Stimulated activated effector memory CD8-positive, alpha-beta T cell treated with anti-CD3 and anti-CD28 coated beads, Interleukin-12 subunit alpha, Interleukin-12 subunit beta, amount 100 ng/mL, for 72 hours (primary cell): ENCODE data around the gene USH1G.

Source experiments
- ATAC-seq: fragments of 150-1000 bp; cut with Tn5 transposase; 2 replicates; pipeline ENCODE4 v1.10.0; 2021
- DNase-seq, 2 donors: peaks; one replicate each; pipeline ENCODE4 v3.0.0; 2021 to 2022; ENCODE audit warnings: low spot score in 2 of 2
- H3K27ac Mint-ChIP-seq: one replicate; pipeline ENCODE4 v1.8.0; 2022; ENCODE audit warnings: mild to moderate bottlenecking, mixed read lengths
- H3K36me3 Mint-ChIP-seq: one replicate; pipeline ENCODE4 v1.8.0; 2022; ENCODE audit warnings: mild to moderate bottlenecking, mixed read lengths
- H3K4me1 Mint-ChIP-seq: one replicate; pipeline ENCODE4 v1.8.0; 2022; ENCODE audit warnings: mixed read lengths
- H3K4me3 Mint-ChIP-seq: one replicate; pipeline ENCODE4 v1.8.0; 2022; ENCODE audit warnings: mild to moderate bottlenecking, mixed read lengths
- H3K9me3 Mint-ChIP-seq: one replicate; pipeline ENCODE4 v1.8.0; 2022; ENCODE audit warnings: mixed read lengths

The USH1G gene

DNA sequence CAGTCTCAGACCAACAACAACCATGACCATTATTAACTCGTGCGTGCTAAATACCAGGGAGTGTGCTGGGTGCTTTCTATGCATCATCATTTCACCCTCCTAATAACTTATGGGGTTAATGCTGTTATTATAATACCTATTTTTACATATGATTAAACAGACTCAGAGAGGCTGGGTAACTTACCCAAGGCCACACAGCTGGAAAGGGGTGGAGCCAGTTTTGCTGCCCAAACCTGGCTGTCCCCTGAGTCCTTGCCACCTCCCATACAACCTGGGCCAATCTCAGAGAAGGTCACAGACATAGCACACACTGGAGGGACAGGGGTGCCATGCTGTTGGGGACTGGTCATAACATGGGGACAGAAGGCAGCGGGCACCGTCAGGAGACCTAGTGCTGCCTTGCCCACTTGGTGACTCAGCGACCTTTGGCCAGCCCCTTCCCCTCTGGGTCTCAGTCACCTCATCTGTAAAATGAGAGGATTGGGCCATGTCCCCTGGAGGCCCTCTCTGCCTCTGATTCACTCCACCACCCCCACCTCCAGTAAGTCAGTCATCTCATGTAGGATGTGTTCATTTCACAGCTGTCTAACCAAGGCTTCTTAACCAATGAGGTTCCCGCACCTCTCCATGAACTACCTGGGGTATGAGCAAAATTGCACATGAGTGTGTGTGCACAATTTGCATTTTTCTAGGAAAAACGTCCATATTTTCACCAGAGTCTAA, 18.2 kb downstream of the USH1G start:
- H3K36me3 Mint-ChIP-seq, result no peaks in the 10 kb centered on the region
- no peaks in the 10 kb centered on the region for H3K9me3 Mint-ChIP-seq
- no peak for DNase-seq
- H3K4me1 Mint-ChIP-seq, result no peaks in the 10 kb centered on the region
- H3K27ac Mint-ChIP-seq, result no peak overlapping the region
- peak; percentile 67 for ATAC-seq
- H3K4me3 Mint-ChIP-seq, result no peak overlapping the region

DNA sequence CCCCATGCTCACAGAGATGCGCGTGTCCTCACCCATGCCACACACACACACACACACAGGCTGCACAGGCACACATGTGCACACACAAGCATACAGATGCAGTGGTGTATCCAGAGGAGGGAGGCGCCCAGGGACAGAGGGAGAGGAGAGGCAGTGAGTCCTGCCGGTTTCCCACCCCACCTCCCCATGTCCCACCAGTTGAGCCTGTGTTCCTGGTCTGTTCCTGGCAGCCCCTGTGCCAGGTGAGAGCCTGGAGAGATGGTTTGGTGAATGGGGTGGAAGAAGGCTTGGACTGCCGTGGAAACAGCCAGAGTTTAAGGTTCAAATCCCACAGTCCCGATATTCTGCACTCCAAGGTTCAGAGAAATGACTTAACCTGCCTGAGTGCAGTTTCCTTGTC, 19.4 kb downstream of the USH1G start:
- Mint-ChIP-seq H3K27ac (no peak overlapping the region), H3K4me1 (no peaks in the 10 kb centered on the region), H3K9me3 (no peaks in the 10 kb centered on the region), H3K36me3 (no peaks in the 10 kb centered on the region), H3K4me3 (no peak overlapping the region)
- no peak for ATAC-seq
- DNase-seq, result no peak

DNA sequence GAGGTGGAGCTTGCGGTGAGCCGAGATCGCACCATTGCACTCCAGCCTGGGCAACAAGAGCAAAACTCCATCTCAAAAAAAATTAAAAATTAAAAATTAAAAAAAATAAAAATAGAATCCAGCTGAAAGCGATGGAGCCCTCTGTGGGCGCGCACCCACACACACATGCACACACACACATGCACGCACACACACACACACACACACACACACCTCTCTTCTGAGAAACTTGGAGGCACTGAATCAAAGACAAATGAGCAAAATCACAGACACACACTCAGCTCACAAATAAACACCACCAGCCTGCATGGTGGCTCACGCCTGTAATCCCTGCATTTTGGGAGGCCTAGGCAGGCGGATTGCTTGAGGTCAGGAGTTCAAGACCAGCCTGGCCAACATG, 20.0 kb downstream of the USH1G start:
- Mint-ChIP-seq H3K4me3 (no peak overlapping the region), H3K4me1 (no peaks in the 10 kb centered on the region)
- ATAC-seq, result no peak

DNA sequence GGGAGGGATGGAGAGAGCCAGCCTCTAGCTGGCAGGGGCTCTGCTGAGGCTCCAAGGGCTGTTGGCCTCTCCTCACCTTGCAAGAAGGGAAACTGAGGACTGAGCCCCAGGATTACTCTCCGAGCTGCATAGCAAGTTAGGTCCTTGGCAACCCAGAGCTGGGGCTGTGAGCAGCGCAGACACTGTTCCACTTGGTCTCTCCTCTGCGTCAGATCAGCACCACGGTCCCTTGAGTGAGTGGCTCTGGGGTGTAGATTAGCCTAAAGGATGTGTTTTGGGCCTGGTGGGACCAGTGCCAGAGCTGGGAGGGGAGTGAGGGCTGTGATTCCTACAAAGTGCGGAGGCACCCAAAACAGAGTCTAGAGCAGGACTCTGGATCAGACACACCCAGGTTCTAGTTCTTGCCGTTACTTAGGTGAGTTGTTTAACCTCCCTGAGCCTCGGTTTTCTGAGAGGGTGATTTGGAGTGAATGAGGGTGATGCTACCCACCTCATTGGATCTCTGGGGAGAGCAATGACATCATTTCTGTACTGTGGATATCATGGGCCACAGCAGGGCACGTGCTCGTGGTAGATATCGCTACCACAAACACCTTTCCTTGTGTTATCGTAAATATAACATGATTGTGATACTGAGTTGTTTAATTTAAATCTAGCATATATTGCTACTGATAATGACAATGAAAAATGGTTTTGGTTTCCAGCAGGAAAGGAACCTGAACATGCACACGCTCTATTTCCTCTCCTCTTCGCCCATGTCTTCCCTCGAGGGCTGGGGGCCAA, 21.5 kb downstream of the USH1G start:
- Mint-ChIP-seq H3K4me1 (no peaks in the 10 kb centered on the region), H3K9me3 (no peaks in the 10 kb centered on the region), H3K36me3 (no peaks in the 10 kb centered on the region), H3K4me3 (no peak overlapping the region), H3K27ac (no peak overlapping the region)
- no peak for ATAC-seq
- DNase-seq, result no peak

More for the DNA sequence above, 20.0 kb downstream of the USH1G start:
- no peaks in the 10 kb centered on the region for H3K36me3 Mint-ChIP-seq
- DNase-seq, result no peak
- no peaks in the 10 kb centered on the region for H3K9me3 Mint-ChIP-seq
- no peak overlapping the region for H3K27ac Mint-ChIP-seq

DNA sequence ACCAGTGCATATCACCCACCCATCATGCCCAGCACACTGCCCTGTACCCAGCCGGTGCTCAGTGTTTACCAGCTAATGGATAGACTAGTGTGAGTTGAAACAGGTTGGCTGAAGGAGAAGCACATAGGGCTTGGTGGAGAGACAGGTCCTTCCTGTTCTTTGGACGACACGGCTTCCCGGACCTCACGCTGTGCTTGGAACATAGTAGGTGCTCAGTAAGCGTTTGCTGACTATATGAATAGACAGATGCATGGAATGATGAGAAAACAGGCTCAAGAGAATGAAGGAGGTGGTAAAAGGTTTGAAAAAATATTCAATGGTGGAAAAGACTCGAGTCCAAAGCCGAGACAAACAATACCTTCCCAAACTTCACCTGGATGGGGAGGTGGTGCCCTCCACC, 22.8 kb downstream of the USH1G start:
- Mint-ChIP-seq H3K9me3 (no peaks in the 10 kb centered on the region), H3K27ac (no peak overlapping the region), H3K36me3 (no peaks in the 10 kb centered on the region), H3K4me3 (no peak overlapping the region), H3K4me1 (no peaks in the 10 kb centered on the region)
- DNase-seq, result no peak
- no peak for ATAC-seq

DNA sequence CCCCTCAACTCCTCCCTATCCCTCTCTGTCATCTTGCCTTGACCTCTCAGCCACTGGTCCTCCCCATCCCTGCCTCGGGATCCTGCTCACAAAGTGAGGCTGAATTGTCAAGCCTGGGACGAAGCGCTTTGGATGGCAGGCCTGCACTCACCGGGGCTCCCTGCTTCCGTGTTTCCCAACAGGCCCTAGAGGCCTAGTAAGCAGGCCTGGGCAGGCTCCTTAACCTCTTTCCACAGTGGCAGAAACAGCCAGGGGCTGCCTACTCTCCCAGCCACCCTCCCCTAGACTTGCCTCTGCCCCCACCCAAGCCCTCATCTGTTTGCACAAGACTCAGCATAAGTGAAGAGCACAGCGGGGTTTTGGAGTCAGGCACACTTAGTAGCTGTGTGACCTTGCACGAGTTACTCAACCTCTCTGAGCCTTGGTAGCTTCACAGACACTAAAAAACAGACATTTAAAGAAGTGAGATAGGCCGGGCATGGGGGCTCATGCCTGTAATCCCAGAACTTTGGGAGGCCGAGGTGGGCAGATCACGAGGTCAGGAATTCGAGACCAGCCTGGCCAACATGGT, 24.6 kb downstream of the USH1G start:
- Mint-ChIP-seq H3K4me3 (no peak overlapping the region), H3K27ac (no peak overlapping the region), H3K9me3 (no peaks in the 10 kb centered on the region), H3K4me1 (peaks cover 6% of the 10 kb centered on the region), H3K36me3 (no peaks in the 10 kb centered on the region)
- ATAC-seq (no peak), DNase-seq (no peak)

DNA sequence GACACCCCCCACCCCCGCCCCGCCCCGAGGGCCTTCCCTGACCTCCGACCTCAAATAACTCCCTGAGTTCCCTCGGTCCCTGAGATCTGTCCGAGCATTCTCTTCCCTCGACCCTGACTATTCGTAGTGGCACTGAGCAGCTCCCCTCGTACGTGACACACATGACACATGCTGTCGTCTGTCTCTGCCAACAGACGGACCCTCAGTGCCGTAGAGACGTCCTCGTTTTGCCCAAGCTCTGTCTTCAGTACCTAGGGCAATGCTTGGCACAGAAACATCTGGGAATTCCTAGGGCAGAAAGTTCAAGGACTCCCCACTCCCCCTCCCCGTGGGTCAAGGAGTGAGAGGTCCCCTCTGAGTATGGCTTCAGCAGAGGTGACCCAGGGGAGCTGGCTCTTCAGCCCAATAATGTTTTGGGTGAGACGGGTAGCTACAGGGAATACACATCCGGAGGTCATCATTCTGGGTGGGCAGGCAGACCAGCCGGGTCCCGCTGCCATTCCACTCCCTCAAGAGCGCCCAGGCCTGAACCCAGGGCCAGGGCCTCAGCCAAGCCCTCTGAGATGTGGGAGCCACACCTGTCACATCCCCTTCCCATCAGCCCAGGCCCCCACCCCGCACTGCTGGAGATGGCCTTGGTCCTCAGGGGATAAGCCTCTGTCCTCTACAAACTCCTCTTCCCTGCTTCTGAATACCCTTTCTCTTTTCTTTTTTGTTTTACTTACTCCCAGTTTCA, 29.0 kb downstream of the USH1G start:
- Mint-ChIP-seq H3K9me3 (no peaks in the 10 kb centered on the region), H3K27ac (no peak overlapping the region), H3K4me3 (peak overlapping the region; percentile 42), H3K4me1 (peaks cover 6% of the 10 kb centered on the region), H3K36me3 (no peaks in the 10 kb centered on the region)
- ATAC-seq (no peak), DNase-seq (no peak)

DNA sequence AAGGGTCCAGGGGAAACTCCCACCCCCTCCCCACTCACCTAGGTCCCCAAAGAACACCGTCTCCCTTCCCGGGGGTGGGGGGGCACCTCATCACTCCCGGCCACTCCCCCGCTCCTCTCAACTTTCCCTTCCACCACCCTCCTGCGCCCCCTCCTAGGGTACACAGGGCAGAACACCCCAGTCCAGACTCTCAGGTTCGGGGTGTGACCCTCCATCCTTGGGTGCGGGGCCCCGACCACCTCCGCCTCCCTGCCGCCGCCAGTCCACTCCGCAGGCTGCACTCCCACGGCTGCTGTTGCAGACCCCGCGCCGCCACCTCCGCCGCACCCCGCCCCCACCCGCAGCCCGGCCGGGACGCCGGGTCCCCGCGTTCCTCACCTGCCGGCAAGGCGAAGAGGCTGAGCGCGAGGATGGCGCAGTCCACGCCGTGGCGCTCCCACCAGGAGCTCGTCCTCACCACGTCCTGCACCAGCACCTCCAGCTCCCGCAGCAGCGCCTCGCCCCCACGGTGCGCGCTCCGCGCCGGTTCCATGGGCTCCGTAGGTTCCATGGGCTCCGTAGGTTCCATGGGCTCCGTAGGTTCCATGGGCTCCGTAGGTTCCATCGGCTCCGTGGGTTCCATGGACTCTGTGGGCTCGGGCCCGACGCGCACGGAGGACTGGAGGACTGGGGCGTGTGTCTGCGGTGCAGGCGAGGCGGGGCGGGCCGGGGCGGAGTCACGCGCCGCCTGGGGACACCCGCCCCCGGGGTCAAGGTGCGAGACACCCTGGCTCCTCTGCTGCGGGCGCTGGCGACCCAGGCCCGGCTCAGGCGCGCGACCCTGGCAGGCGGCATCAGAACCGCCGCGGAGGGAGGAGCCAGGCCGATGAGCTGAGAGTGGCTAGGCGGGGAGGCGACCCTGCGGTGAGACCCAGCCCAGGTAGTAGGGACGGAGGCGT, 29.8 kb downstream of the USH1G start, which contains the start of gene FADS6:
FADS6 (minus strand) TSS at position 660 of the 938 bp plus-strand sequence; CDS start at position 622, 38 bp downstream.
- Mint-ChIP-seq H3K9me3 (no peaks in the 10 kb centered on the region), H3K27ac (no peak within 1 kb of the TSS), H3K4me1 (peaks cover 6% of the 10 kb centered on the region), H3K4me3 (peak within 1 kb of the TSS; percentile 42), H3K36me3 (no peaks in the 10 kb centered on the region)
- ATAC-seq (peak; percentile 46), DNase-seq (no peak)

DNA sequence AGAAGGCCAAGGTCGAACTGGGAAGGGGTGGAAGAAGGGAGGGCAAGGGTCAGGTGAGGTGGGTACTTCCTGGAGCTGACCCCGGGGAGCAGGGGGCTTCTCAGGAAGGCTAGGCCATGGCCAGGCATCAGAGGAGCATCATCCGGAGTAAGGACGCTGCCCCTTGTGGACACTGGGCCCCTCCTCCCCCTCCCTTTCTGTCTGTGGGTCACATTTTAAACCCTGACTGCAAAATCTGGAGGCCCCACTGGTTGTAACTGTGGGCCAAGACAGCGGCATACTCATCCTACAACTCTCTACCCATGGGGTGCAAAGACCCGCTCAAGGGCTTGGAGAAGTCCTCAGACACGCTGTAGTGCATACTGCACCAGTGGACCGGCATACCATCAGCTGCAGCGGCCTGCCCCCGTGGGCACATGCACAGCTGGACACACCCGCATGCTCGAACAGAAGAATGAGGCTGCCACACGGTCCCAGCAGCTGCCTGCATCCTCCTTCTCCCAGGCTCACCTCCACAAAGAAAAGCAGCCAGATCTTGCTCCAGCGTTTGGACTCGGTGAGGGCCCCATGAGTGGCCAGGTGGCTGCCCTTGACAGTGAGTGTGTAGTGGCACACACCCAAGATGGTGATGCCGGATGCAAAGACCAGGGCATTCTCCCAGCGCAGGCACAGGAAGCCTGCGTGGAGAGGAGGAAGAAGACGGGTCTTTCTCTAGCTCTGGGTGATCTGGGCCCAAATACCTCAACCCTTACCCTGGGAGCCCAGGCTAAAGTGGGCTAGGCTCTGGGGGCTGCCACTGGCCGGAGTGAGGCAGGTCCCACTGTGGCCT, 30.8 kb downstream of the USH1G start:
- Mint-ChIP-seq H3K4me1 (peaks cover 6% of the 10 kb centered on the region), H3K4me3 (no peak overlapping the region), H3K9me3 (no peaks in the 10 kb centered on the region), H3K27ac (no peak overlapping the region), H3K36me3 (no peaks in the 10 kb centered on the region)
- ATAC-seq (peak; percentile 6), DNase-seq (no peak)

DNA sequence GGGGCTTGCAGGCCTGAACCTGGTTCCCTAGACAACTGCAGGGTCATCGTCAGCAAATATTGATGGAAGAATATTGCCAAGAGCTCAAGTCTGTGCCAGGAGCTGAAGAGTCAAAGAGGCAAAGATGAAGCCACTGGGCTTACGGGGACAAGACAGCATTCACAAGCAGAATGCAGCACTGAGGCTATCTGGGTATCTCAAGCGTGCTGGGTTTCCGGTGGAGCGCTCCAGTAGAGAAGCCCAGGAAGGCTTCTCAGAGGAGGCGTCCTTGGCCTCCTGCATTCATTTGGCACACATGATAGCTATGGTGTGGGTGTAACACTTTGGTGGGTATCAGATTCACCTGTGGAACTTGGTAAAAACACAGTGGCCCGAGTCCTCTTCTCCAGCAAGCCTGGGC, 32.5 kb downstream of the USH1G start:
- H3K36me3 Mint-ChIP-seq, result no peaks in the 10 kb centered on the region
- DNase-seq, result no peak
- no peak for ATAC-seq
- H3K4me3 Mint-ChIP-seq, result no peak overlapping the region
- H3K4me1 Mint-ChIP-seq, result peaks cover 6% of the 10 kb centered on the region
- no peak overlapping the region for H3K27ac Mint-ChIP-seq
- H3K9me3 Mint-ChIP-seq, result no peaks in the 10 kb centered on the region

DNA sequence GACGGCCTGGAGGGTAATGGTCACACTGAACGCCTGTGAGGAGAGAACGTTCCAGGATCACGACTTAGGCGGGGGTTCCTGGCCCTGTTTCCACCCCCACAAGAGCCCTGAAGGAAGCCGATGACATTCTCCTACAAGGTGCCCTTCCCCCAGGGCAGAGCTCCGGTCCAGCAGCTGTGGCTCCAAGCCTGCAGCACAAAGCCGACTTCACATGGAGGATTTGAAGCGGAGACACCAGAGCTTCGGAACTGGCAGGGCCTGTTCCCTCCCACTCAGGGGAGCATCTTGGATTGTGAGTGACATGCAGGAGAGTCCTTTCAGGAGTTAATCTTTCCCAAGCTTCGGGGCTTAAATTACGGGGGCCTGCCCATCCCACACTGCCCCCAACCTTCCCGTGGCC, 34.6 kb downstream of the USH1G start:
- H3K4me3 Mint-ChIP-seq, result no peak overlapping the region
- H3K4me1 Mint-ChIP-seq, result no peaks in the 10 kb centered on the region
- no peak for DNase-seq
- no peaks in the 10 kb centered on the region for H3K9me3 Mint-ChIP-seq
- H3K36me3 Mint-ChIP-seq, result no peaks in the 10 kb centered on the region
- no peak overlapping the region for H3K27ac Mint-ChIP-seq
- no peak for ATAC-seq

DNA sequence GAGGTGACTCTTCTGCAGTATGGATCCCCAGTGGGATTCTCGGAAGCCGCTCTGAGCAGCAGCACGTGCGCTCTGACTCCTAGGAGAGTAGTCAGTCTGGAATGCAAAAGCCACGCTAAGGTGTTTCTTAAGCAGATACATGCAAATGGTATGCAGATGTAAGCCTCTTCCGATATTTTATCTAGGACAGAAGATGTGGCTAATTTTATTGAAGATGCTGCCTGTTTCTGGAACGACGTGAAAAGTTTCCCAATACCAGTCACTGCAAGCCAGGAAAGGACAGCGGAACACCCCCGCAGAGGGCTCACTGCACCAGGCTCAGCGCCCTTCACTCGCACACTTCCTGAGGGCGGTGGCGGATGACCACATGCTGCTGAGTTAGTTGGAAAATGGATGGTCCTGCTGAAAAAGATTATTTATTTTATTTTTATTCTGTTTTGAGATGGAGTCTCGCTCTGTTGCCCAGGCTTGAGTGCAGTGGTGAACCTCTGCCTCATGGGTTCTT, 39.8 kb downstream of the USH1G start:
- DNase-seq (no peak), ATAC-seq (no peak)
- no peak overlapping the region for H3K4me3 Mint-ChIP-seq
- no peak overlapping the region for H3K27ac Mint-ChIP-seq
- no peaks in the 10 kb centered on the region for H3K36me3 Mint-ChIP-seq
- H3K9me3 Mint-ChIP-seq, result no peaks in the 10 kb centered on the region
- no peaks in the 10 kb centered on the region for H3K4me1 Mint-ChIP-seq

DNA sequence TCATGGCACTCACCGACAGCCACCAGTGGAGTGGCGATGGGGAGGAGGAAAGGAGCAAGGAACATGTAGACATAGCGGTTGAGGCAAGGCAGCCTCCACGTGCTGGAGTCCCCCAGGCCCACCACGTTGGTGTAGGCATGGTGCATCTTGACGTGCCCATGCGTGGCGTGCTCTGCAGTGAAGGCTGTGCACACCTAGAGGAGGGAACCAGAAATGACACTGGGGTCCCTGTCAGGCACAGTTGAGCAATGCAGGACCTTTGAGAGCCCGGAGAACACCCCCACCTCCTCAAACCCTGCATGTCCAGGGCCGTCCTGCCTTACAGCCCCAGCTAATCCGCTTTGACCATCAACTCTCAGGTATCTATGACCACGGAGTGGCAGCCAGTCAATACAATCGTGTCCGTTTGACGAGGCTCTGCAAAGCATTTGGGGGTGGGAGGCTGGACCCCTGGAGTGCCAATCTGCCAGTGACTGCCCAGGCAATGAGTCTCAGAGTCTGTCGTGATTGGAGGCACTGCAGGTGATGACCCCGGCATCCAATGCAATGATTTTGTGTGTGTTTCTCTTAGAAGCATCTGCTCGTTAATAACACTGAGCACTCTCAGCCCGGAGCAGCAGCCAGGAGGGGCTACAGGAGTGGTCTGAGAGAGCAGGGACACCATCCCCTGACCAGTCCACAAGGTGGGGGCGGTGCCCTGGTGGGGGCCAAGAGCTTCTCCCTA, 40.4 kb downstream of the USH1G start:
- Mint-ChIP-seq H3K36me3 (no peaks in the 10 kb centered on the region), H3K4me1 (no peaks in the 10 kb centered on the region), H3K4me3 (no peak overlapping the region), H3K27ac (no peak overlapping the region), H3K9me3 (no peaks in the 10 kb centered on the region)
- ATAC-seq (no peak), DNase-seq (no peak)
